Globus pallidus (tissue), 1 donor: Measurements from ENCODE around the gene INCA1.

Source experiments
- DNase-seq: peaks from one replicate; pipeline ENCODE4 v3.0.0-alpha.2; 2015; ENCODE audit warnings: low spot score

The INCA1 gene

GRCh38 chr17:5003214-5003867, 6.0 kb upstream of the INCA1 start:
- no peak for DNase-seq

DNA sequence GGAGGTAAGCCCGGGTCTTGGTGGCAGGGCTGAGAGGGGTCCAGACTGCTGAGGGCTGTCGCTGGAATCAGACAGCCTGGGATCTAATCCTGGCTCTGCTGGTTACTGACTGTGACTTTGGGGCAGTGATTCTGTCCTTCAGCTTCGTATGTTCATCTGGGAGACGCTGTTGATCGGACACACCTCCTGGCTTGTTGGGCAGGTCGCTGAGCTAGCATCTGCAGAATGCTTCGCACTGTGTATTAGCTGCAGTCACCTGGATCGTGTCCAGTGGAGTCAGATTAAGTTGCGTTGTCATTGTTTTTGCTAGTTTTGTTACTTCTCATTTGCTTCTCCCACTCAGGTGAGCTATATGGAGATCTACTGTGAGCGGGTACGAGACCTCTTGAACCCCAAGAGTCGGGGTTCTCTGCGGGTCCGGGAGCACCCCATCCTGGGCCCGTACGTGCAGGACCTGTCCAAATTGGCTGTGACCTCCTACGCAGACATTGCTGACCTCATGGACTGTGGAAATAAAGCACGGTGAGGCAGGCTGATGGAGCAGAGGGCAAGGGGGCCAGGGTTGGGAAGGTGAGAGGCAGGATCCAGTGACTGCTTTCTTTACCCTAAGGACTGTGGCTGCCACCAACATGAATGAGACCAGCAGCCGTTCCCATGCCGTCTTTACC, 4.9 kb upstream of the INCA1 start:
- DNase-seq = no peak

DNA sequence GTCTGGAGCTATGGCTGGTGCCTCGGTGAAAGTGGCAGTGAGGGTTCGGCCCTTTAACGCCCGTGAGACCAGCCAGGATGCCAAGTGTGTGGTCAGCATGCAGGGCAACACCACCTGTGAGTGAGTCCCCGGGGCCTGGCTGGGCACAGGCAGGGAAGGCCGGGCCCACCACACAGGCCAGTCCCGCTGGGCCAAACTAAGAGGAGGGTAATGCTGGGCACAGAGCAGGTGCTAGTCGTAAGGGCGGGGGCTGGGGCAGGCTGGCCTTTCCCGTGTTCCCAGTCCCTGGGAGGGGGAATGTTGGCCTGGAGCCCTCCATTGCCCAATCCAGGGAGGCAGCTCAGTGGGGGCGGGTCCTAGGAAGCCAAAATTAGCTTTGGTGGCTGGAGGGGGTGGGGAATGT, 2.9 kb upstream of the INCA1 start:
- no peak for DNase-seq

- DNase-seq = no peak
These were observed 2.2 kb upstream of the INCA1 start for GRCh38 chr17:4999430-5000093.

GRCh38 chr17:4998732-4999429, 1.6 kb upstream of the INCA1 start:
- no peak for DNase-seq

DNA sequence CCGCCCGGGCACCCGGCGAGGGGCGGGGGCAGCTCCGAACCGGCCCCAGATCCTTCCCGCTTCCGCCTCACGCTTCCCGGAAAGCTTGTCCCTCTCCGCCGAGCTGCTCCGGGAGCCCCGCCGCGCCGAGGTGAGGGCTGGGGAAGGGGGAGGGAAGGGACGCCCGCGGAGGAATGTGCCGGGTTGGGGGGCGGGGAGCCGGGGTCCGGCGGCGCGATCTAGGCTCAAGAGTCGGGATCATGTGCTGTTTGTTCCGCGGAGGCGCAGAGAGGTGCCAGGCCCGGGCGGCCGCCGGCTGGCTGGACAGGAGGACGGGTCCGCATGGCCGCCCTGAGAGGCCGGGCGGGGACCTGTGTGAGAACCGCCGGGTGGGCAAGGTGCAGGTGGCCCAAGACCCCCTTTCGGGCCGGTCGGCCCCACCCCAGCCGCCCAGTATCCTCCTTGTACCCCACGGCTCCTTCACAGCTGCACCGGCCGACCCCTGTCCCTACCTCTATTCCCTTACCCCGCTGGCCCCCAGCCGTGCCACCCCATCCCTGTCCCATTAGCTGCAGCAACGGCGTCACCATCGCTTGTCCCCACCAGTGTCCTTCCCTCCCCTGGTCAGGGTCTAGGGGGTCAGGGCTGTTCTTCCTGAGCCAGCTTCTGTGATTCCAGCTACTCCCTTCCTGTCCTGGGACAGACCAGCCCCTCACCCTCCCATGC, 857 bp upstream of the INCA1 start:
- DNase-seq = no peak

- DNase-seq = no peak
These were observed 3.2 kb downstream of the INCA1 start for GRCh38 chr17:4994081-4994595.

DNA sequence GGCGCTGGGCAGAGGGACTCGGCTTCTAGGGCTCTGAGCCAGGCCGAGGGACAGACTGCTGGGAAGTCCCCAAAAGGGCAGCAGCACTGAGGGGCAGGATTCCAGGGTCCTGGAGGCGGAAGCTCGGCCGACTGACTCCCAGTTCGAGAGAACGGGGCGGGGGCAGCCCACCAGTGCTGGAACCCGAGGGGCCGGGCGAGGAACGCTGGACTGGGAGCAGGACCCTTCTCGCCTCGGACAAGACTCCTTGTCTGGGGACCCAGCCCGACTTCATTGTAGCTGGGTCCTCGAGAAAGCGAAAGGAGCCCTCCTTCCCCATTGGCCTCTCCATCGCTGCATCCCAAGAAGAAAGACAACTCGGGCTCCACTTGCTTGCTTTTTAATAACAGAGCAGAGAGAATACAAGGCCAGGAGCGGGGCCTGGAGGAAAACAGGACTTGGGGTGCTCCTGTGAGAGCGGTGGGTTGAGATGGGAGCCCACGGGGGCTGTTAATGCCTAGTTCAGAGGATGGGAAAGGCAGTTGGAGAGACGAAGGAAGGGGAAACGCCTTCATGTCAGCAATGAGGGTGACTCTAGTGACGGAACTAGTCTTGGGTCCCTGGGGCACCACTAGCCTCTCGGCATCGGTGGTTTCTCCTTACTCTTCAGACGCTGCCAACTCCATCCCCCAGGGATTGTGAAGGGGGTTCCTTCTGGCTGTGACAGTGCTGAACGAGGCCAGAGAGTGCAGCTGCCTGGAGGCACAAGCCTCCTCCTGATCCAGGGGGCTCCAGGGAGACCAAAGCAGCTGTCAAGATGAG, 9.4 kb downstream of the INCA1 start:
- DNase-seq = no peak

- peak; percentile 85 for DNase-seq
These were observed 10.2 kb downstream of the INCA1 start, which contains the start of gene CAMTA2 for GRCh38 chr17:4986951-4987766. TSS of gene CAMTA2 (minus strand) at chr17:4987675. CDS start at chr17:4986222, 1,453 bp downstream.

DNA sequence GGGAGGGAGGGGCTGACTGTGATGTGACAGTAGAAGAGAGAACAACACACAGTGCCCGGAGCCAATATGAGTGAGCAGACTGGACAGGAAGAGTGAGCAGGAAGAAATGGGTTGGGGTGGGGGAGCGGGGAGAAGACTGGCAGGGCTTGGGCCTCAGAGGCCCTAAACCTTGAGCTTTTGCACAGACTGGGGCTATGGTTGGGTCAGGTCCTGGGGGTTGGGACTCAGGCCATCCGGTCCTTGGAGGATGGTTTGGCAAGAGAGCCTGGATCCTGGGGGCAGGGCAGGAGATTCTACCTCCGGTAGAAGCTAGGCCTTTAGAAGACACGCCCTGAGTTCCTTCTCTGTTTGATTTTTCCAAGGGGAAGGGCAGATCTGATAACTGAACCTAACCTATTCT, 10.9 kb downstream of the INCA1 start:
- DNase-seq = no peak

- DNase-seq = no peak
These were observed 15.0 kb downstream of the INCA1 start for GRCh38 chr17:4982305-4982704.

DNA sequence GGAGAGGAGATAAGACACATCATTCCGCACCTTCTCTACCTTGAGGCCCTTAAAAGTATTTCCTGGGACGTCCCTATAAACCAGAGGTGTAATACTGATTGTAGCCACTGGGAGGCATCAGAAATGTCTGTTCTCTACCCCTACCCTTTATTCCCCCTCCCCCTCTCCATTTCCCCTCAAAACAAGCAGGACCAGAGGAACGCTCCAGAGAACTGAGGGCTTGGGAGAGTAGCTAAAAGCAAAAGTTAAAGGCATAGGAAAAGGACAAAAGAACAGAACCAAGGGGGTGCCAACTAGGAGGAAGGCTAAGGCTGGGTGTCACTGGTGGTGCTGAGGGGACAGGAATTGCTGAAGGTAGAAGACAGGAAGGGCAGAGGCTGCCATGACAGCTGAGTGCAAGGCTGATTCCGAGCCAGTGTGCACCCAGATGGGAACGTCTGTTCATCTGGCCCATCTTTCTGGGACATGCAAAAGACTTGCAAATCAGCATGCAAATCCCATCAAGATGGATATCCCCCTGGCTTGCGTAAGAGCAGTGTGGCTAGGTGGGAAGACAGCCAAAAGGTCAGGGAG, 16.6 kb downstream of the INCA1 start:
- no peak for DNase-seq

GRCh38 chr17:4978726-4979125, 18.6 kb downstream of the INCA1 start:
- peak; percentile 41 for DNase-seq

GRCh38 chr17:4974115-4974670, 23.1 kb downstream of the INCA1 start:
- no peak for DNase-seq

- no peak for DNase-seq
These were observed 23.8 kb downstream of the INCA1 start for GRCh38 chr17:4973256-4974114.

DNA sequence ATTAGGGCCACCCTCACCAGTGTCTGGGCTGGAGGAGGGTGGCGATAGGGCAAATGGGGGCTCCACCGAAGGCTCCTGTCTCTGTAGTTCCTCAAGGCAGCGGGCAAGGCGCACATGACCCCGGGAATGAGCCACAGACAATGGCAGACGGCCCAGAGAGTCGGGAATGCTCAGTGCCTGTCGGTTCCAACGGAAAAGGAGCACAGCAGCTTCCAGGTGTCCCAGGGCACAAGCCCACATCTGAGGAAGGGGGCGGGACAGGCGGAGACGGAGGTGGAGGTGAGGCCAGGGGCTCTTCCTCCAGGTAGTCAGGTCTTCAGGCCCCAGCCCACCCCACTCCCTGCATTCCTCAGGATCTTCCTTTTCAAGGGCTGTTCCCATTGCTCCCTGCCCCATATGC, 24.6 kb downstream of the INCA1 start:
- DNase-seq = no peak

- no peak for DNase-seq
These were observed 25.0 kb downstream of the INCA1 start for GRCh38 chr17:4972322-4972721.

- DNase-seq = no peak
These were observed 25.5 kb downstream of the INCA1 start for GRCh38 chr17:4971826-4972225.
